Keratinocyte (primary cell): ENCODE results near the gene P3R3URF.

Source experiments
- CTCF ChIP-seq, 3 experiments: IDR thresholded peaks in 1 of 3; conservative IDR thresholded peaks in 1 of 3; optimal IDR thresholded peaks in 1 of 3; 2 replicates in 2 of 3; 3 replicates in 1 of 3; pipeline versions ENCODE3 to v1.5.1; 2011; ENCODE audit warnings: low read length in 3 of 3, mild to moderate bottlenecking in 3 of 3, moderate library complexity in 2 of 3, control low read depth in 1 of 3, inconsistent platforms in 1 of 3; ENCODE audit not compliant: insufficient read depth in 2 of 3; ENCODE audit errors: extremely low read depth in 1 of 3
- EZH2 ChIP-seq: IDR thresholded peaks from one replicate; pipeline ENCODE4 v1.6.1; 2012; ENCODE audit warnings: inconsistent platforms, mild to moderate bottlenecking, low read length, moderate library complexity

DNA sequence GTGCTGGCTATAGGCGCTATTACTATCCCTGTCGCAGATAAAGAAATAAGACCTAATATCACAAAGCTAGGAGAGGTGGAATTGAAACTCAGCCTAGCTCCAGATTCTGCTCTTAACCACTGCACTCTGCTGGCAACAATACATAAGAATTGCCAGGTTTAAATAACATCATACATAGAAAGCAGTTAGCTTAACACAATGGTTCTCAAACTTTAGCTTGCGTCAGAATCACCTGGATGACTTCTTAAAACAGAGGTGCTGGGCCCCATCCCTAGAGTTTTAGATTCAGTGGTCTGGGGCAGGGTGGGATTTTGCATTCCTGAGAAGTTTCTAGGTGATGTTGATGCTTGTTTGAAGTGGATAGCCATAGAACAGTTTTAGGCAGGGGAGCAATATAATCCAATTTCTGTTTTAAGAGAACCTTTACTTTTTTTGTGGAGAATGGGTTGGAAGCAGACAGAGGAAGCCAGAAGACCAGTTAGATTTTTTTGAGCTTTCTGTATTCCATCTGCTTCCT is 23.0 kb upstream of the P3R3URF start:
- no peak for TF ChIP-seq CTCF (optimal IDR thresholded peaks at IDR 0.05 in 1 of 3, IDR thresholded peaks at IDR 0.05 in 1 of 3, conservative IDR thresholded peaks at IDR 0.05 in 1 of 3; ENCODE audit: extremely low read depth in 1 of 3, insufficient read depth in 2 of 3, low read length in 3 of 3)
- TF ChIP-seq EZH2 = no peak
